CD8-positive, alpha-beta memory T cell (primary cell): ENCODE results near the gene CCNG1. TPM values are rescaled to one million over a fixed set of nuclear protein-coding genes. Genes with fewer than 3 reads are reported as not detected.

Experiments used
- CTCF ChIA-PET: fragments of 350-600 bp; sonication (Branson Sonifier 250); formaldehyde crosslinking; loops from one replicate; lab custom pipeline; 2021; ENCODE audit warnings: antibody characterized with exemption; lab: Charles Lee
- POLR2A ChIA-PET: fragments of 350-600 bp; sonication (Branson Sonifier 250); formaldehyde crosslinking; loops from one replicate; lab custom pipeline; 2021; ENCODE audit warnings: antibody characterized with exemption; lab: Charles Lee
- DNase-seq, 5 donors: peaks; one replicate each; pipeline versions ENCODE4 v3.0.0 to v3.0.0-alpha.2; 2020 to 2022; ENCODE audit warnings: mixed read lengths in 1 of 5
- H3K27ac ChIP-seq: one replicate; pipeline ENCODE4 v1.7.0; 2013; ENCODE audit warnings: low read depth, mild to moderate bottlenecking, low read length, moderate library complexity
- H3K27me3 ChIP-seq: 2 replicates; pipeline ENCODE4 v1.7.0; 2013; ENCODE audit warnings: low read length, mild to moderate bottlenecking; ENCODE audit not compliant: insufficient read depth, poor library complexity, severe bottlenecking
- H3K36me3 ChIP-seq: 2 replicates; pipeline ENCODE4 v1.7.0; 2013; ENCODE audit warnings: mild to moderate bottlenecking, low read length, moderate library complexity; ENCODE audit not compliant: insufficient read depth
- H3K4me1 ChIP-seq: 2 replicates; pipeline ENCODE4 v1.7.0; 2013; ENCODE audit warnings: mild to moderate bottlenecking, low read length, moderate library complexity; ENCODE audit not compliant: insufficient read depth
- H3K4me3 ChIP-seq: 2 replicates; pipeline ENCODE4 v1.7.0; 2013; ENCODE audit warnings: mild to moderate bottlenecking, low read length
- H3K9me3 ChIP-seq: 2 replicates; pipeline ENCODE4 v1.7.0; 2013; ENCODE audit warnings: mild to moderate bottlenecking, low read length
- H3K27ac Mint-ChIP-seq, 8 donors: one replicate each; pipeline ENCODE4 v1.8.0; 2020 to 2021; ENCODE audit warnings: mixed read lengths in 8 of 8, mild to moderate bottlenecking in 6 of 8, inconsistent platforms in 3 of 8, moderate library complexity in 3 of 8
- H3K27me3 Mint-ChIP-seq, 2 donors: one replicate each; pipeline ENCODE4 v1.8.0; 2020 to 2021; ENCODE audit warnings: mixed read lengths in 2 of 2, mild to moderate bottlenecking in 1 of 2, moderate library complexity in 1 of 2
- H3K36me3 Mint-ChIP-seq, 3 donors: one replicate each; pipeline ENCODE4 v1.8.0; 2020 to 2021; ENCODE audit warnings: mixed read lengths in 3 of 3, inconsistent platforms in 1 of 3, mild to moderate bottlenecking in 1 of 3
- H3K4me1 Mint-ChIP-seq, 3 donors: one replicate each; pipeline ENCODE4 v1.8.0; 2020 to 2021; ENCODE audit warnings: mixed read lengths in 3 of 3, inconsistent platforms in 1 of 3, mild to moderate bottlenecking in 1 of 3
- H3K4me3 Mint-ChIP-seq, 7 donors: one replicate each; pipeline ENCODE4 v1.8.0; 2020 to 2021; ENCODE audit warnings: mixed read lengths in 7 of 7, mild to moderate bottlenecking in 6 of 7, moderate library complexity in 4 of 7, inconsistent platforms in 2 of 7
- H3K9me3 Mint-ChIP-seq, 5 donors: one replicate each; pipeline ENCODE4 v1.8.0; 2020 to 2022; ENCODE audit warnings: mixed read lengths in 5 of 5, mild to moderate bottlenecking in 3 of 5, moderate library complexity in 2 of 5, inconsistent platforms in 1 of 5
- polyA plus RNA-seq: library from polyadenylated mRNA; unstranded; fragments of 300-500 nt; fragmentation: Illumina TruSeq; gene quantifications from one replicate; pipeline ENCODE4 v1.2.3, GENCODE V29; 2021
- total RNA-seq, 2 experiments: library from RNA; stranded (reverse); gene quantifications; one replicate each; pipeline ENCODE4 v1.2.3, GENCODE V29; 2021

Gene CCNG1
- total and polyA plus RNA-seq, 3 experiments from 2014 or later: 77.8 to 104 (median 90.9) TPM

- POLR2A ChIA-PET: no interaction called here
Measured at GRCh38 chr5:163456840-163457239, 19.4 kb downstream of the CCNG1 start.

GRCh38 chr5:163458778-163459385 is 21.5 kb downstream of the CCNG1 start:
- Mint-ChIP-seq H3K9me3 (peaks cover 0 to 2% (median 0%) of the 10 kb centered on the region in 5 donors), H3K36me3 (peaks cover 4 to 36% (median 8%) of the 10 kb centered on the region in 3 donors), H3K4me3 (peak overlapping the region; percentile 92 to 98 (median 96)), H3K4me1 (peaks cover 43 to 68% (median 67%) of the 10 kb centered on the region in 3 donors), H3K27me3 (peaks cover 0 to 5% of the 10 kb centered on the region in 2 donors), H3K27ac (peak overlapping the region; percentile 96 to 100 (median 99))
- Histone ChIP-seq H3K4me1 (peaks cover 30% of the 10 kb centered on the region), H3K4me3 (peak overlapping the region; percentile 99), H3K36me3 (peaks cover 4% of the 10 kb centered on the region), H3K27me3 (no peaks in the 10 kb centered on the region), H3K9me3 (no peaks in the 10 kb centered on the region), H3K27ac (peak overlapping the region; percentile 98)
- no peak for DNase-seq
- POLR2A ChIA-PET: interaction anchor here (0.6 to 5.1 kb wide), 4 partner anchors 19 to 50 kb away, joined by 3 to 101 read pairs (median 20); partner anchors contain the start of genes CCNG1 and MAT2B
- CTCF ChIA-PET: interaction anchor here (0.8 to 4.2 kb wide), 12 partner anchors 15 to 57 kb away, joined by 3 to 25 read pairs (median 6); partner anchors contain the start of genes CCNG1 and MAT2B

More at GRCh38 chr5:163456840-163457239, 19.4 kb downstream of the CCNG1 start:
- H3K4me3 ChIP-seq: no peak overlapping the region
- Mint-ChIP-seq H3K27me3 (peaks cover 0 to 5% of the 10 kb centered on the region in 2 donors), H3K27ac (peak overlapping the region in 3 of 8 donors; percentile 2 to 51 (median 14)), H3K36me3 (peaks cover 4 to 47% (median 11%) of the 10 kb centered on the region in 3 donors), H3K4me1 (peaks cover 35 to 56% (median 54%) of the 10 kb centered on the region in 3 donors), H3K9me3 (peaks cover 0 to 2% (median 0%) of the 10 kb centered on the region in 5 donors), H3K4me3 (peak overlapping the region in 1 of 7 donors; percentile 46)
- CTCF ChIA-PET: interaction anchor here (1.1 kb wide), 1 partner anchor 12 kb away, joined by 4 read pairs; no protein-coding TSS in a partner anchor
- no peak for DNase-seq
- H3K9me3 ChIP-seq: no peaks in the 10 kb centered on the region
- H3K27me3 ChIP-seq: no peaks in the 10 kb centered on the region
- peaks cover 4% of the 10 kb centered on the region for H3K36me3 ChIP-seq
- peaks cover 22% of the 10 kb centered on the region for H3K4me1 ChIP-seq
- no peak overlapping the region for H3K27ac ChIP-seq

GRCh38 chr5:163459462-163459818 is 22.0 kb downstream of the CCNG1 start:
- H3K27me3 ChIP-seq: no peaks in the 10 kb centered on the region
- H3K4me1 ChIP-seq: peaks cover 30% of the 10 kb centered on the region
- POLR2A ChIA-PET: interaction anchor here (0.6 to 5.1 kb wide), 7 partner anchors 18 to 53 kb away, joined by 3 to 101 read pairs (median 3); partner anchors contain the start of genes CCNG1 and MAT2B
- H3K27ac Mint-ChIP-seq: peak overlapping the region; percentile 96 to 100 (median 99)
- H3K9me3 Mint-ChIP-seq: peaks cover 0 to 2% (median 0%) of the 10 kb centered on the region in 5 donors
- no peaks in the 10 kb centered on the region for H3K9me3 ChIP-seq
- no peak for DNase-seq
- CTCF ChIA-PET: interaction anchor here (0.8 to 4.2 kb wide), 13 partner anchors 14 to 57 kb away, joined by 3 to 25 read pairs (median 4); partner anchors contain the start of genes CCNG1 and MAT2B
- H3K4me1 Mint-ChIP-seq: peaks cover 43 to 68% (median 67%) of the 10 kb centered on the region in 3 donors
- H3K4me3 ChIP-seq: peak overlapping the region; percentile 99
- peak overlapping the region; percentile 98 for H3K27ac ChIP-seq
- H3K4me3 Mint-ChIP-seq: peak overlapping the region; percentile 92 to 98 (median 96)
- H3K27me3 Mint-ChIP-seq: peaks cover 0 to 5% of the 10 kb centered on the region in 2 donors
- H3K36me3 Mint-ChIP-seq: peaks cover 4 to 34% (median 8%) of the 10 kb centered on the region in 3 donors
- peaks cover 4% of the 10 kb centered on the region for H3K36me3 ChIP-seq

GRCh38 chr5:163459819-163460561 is 22.6 kb downstream of the CCNG1 start, which contains the start of gene NUDCD2:
Gene NUDCD2, minus strand, starts transcription at chr5:163460102. Its CDS starts 52 bp downstream, at chr5:163460050.
- Histone ChIP-seq H3K9me3 (no peaks in the 10 kb centered on the region), H3K36me3 (peaks cover 3% of the 10 kb centered on the region), H3K27me3 (no peaks in the 10 kb centered on the region), H3K4me3 (peak within 1 kb of the TSS; percentile 99), H3K27ac (peak within 1 kb of the TSS; percentile 98), H3K4me1 (peaks cover 30% of the 10 kb centered on the region)
- Mint-ChIP-seq H3K4me3 (peak within 1 kb of the TSS; percentile 92 to 98 (median 96)), H3K9me3 (peaks cover 0 to 2% (median 0%) of the 10 kb centered on the region in 5 donors), H3K27me3 (peaks cover 0 to 5% of the 10 kb centered on the region in 2 donors), H3K4me1 (peaks cover 43 to 65% (median 62%) of the 10 kb centered on the region in 3 donors), H3K36me3 (peaks cover 4 to 28% (median 6%) of the 10 kb centered on the region in 3 donors), H3K27ac (peak within 1 kb of the TSS; percentile 96 to 100 (median 99))
- ChIA-PET CTCF (interaction anchor here (0.7 to 4.2 kb wide), 16 partner anchors 8 to 56 kb away, joined by 3 to 25 read pairs (median 5); partner anchors contain the start of genes CCNG1 and MAT2B), POLR2A (interaction anchor here (0.6 to 5.1 kb wide), 10 partner anchors 19 to 56 kb away, joined by 3 to 101 read pairs (median 3); partner anchors contain the start of genes CCNG1 and MAT2B)
- peak; percentile 92 to 98 (median 97) for DNase-seq

- Mint-ChIP-seq H3K27me3 (peaks cover 0 to 5% of the 10 kb centered on the region in 2 donors), H3K9me3 (peaks cover 0 to 2% (median 0%) of the 10 kb centered on the region in 5 donors), H3K4me1 (peaks cover 40 to 59% (median 58%) of the 10 kb centered on the region in 3 donors), H3K4me3 (peak within 1 kb of the TSS; percentile 92 to 98 (median 96)), H3K36me3 (peaks cover 2 to 22% (median 3%) of the 10 kb centered on the region in 3 donors), H3K27ac (peak within 1 kb of the TSS; percentile 96 to 100 (median 99))
- no peaks in the 10 kb centered on the region for H3K9me3 ChIP-seq
- no peaks in the 10 kb centered on the region for H3K27me3 ChIP-seq
- peak within 1 kb of the TSS; percentile 99 for H3K4me3 ChIP-seq
- ChIA-PET CTCF (interaction anchor here (0.7 to 4.2 kb wide), 19 partner anchors 7 to 53 kb away, joined by 3 to 25 read pairs (median 4); partner anchors contain the start of genes CCNG1 and MAT2B), POLR2A (interaction anchor here (0.7 to 5.1 kb wide), 10 partner anchors 20 to 55 kb away, joined by 3 to 101 read pairs (median 3); partner anchors contain the start of genes CCNG1 and MAT2B)
- peaks cover 30% of the 10 kb centered on the region for H3K4me1 ChIP-seq
- H3K36me3 ChIP-seq: no peaks in the 10 kb centered on the region
- peak in 1 of 5 donors; percentile 50 for DNase-seq
- peak within 1 kb of the TSS; percentile 98 for H3K27ac ChIP-seq
Measured at GRCh38 chr5:163460562-163461171, 23.3 kb downstream of the CCNG1 start, which contains the start of gene HMMR. Gene HMMR, plus strand, starts transcription at chr5:163460632. Its CDS starts 61 bp downstream, at chr5:163460693.

GRCh38 chr5:163463063-163463435 is 25.7 kb downstream of the CCNG1 start:
- ChIA-PET POLR2A (interaction anchor here (5.1 kb wide), 1 partner anchor 42 kb away, joined by 101 read pairs; the partner anchor contains the start of gene MAT2B), CTCF (interaction anchor here (1.0 to 4.2 kb wide), 2 partner anchors 39 to 42 kb away, joined by 3 to 20 read pairs; partner anchors contain the start of gene MAT2B)

More at GRCh38 chr5:163463063-163463435, 25.7 kb downstream of the CCNG1 start:
- Mint-ChIP-seq H3K4me3 (no peak overlapping the region), H3K27me3 (peaks cover 0 to 5% of the 10 kb centered on the region in 2 donors), H3K27ac (peak overlapping the region in 5 of 8 donors; percentile 47 to 99 (median 93)), H3K4me1 (peaks cover 34 to 49% (median 46%) of the 10 kb centered on the region in 3 donors), H3K9me3 (peaks cover 0 to 2% (median 0%) of the 10 kb centered on the region in 5 donors), H3K36me3 (peaks cover 0 to 10% (median 0%) of the 10 kb centered on the region in 3 donors)
- no peak for DNase-seq
- Histone ChIP-seq H3K4me3 (no peak overlapping the region), H3K9me3 (no peaks in the 10 kb centered on the region), H3K27ac (peak overlapping the region; percentile 98), H3K36me3 (no peaks in the 10 kb centered on the region), H3K4me1 (peaks cover 30% of the 10 kb centered on the region), H3K27me3 (no peaks in the 10 kb centered on the region)
